ENCODE data around the gene FAM120A.
"Not testable (repeated sequence)": the region's sequence is repeated elsewhere in the genome, so short reads cannot be mapped to it uniquely, and the experiment has no call there.

FAM120A gene

GRCh38 chr9:93475108-93475507 lies 23.6 kb downstream of the FAM120A start:
- no peak for DNase-seq

GRCh38 chr9:93475856-93476255 lies 24.4 kb downstream of the FAM120A start:
- DNase-seq = no peak

- no peak for DNase-seq
Observed at GRCh38 chr9:93476924-93477323, 25.4 kb downstream of the FAM120A start.

- no peak for DNase-seq
Observed at GRCh38 chr9:93477397-93477796, 25.9 kb downstream of the FAM120A start.

- no peak for DNase-seq
Observed at GRCh38 chr9:93479726-93480125, 28.2 kb downstream of the FAM120A start.

GRCh38 chr9:93480262-93480661 lies 28.8 kb downstream of the FAM120A start:
- no peak for DNase-seq

- no peak for DNase-seq
Observed at GRCh38 chr9:93480728-93481324, 29.3 kb downstream of the FAM120A start.

GRCh38 chr9:93483497-93483896 lies 32.0 kb downstream of the FAM120A start:
- DNase-seq = no peak

GRCh38 chr9:93486268-93486667 lies 34.8 kb downstream of the FAM120A start:
- DNase-seq = no peak

GRCh38 chr9:93488244-93488643 lies 36.8 kb downstream of the FAM120A start:
- no peak for DNase-seq

- DNase-seq = no peak
Observed at GRCh38 chr9:93491593-93492232, 40.2 kb downstream of the FAM120A start.

- DNase-seq = no peak
Observed at GRCh38 chr9:93492327-93492726, 40.8 kb downstream of the FAM120A start.

GRCh38 chr9:93493949-93494348 lies 42.5 kb downstream of the FAM120A start:
- DNase-seq = no peak

GRCh38 chr9:93496285-93496684 lies 44.8 kb downstream of the FAM120A start:
- DNase-seq = no peak

GRCh38 chr9:93500571-93501298 lies 49.2 kb downstream of the FAM120A start:
- no peak for DNase-seq

GRCh38 chr9:93501406-93501805 lies 49.9 kb downstream of the FAM120A start:
- DNase-seq = peak in 1 of 2 donors; percentile 36

GRCh38 chr9:93503381-93503780 lies 51.9 kb downstream of the FAM120A start:
- DNase-seq = no peak

- peak in 1 of 2 donors; percentile 15 for DNase-seq
Observed at GRCh38 chr9:93505541-93506132, 54.2 kb downstream of the FAM120A start.

GRCh38 chr9:93507768-93508167 lies 56.3 kb downstream of the FAM120A start:
- no peak for DNase-seq

GRCh38 chr9:93508207-93508606 lies 56.7 kb downstream of the FAM120A start:
- DNase-seq = no peak

- no peak for DNase-seq
Observed at GRCh38 chr9:93509084-93509483, 57.6 kb downstream of the FAM120A start.

GRCh38 chr9:93510041-93510440 lies 58.6 kb downstream of the FAM120A start:
- no peak for DNase-seq

GRCh38 chr9:93511228-93511627 lies 59.7 kb downstream of the FAM120A start:
- not testable (repeated sequence) for DNase-seq
